Measurements from ENCODE around the gene SLC25A52.
"Not testable (repeated sequence)": the region's sequence is repeated elsewhere in the genome, so short reads cannot be mapped to it uniquely, and the experiment has no call there.

The SLC25A52 gene

GRCh38 chr18:31740180-31740579 is 20.5 kb downstream of the SLC25A52 start:
- no peak for DNase-seq (ENCODE audit: low read depth)

GRCh38 chr18:31739651-31740050 is 21.0 kb downstream of the SLC25A52 start:
- no peak for DNase-seq (ENCODE audit: low read depth)

- DNase-seq (ENCODE audit: low read depth) = no peak
Measured at GRCh38 chr18:31738460-31739407, 21.9 kb downstream of the SLC25A52 start.

GRCh38 chr18:31736630-31737029 is 24.1 kb downstream of the SLC25A52 start:
- DNase-seq (ENCODE audit: low read depth) = no peak

GRCh38 chr18:31731628-31732027 is 29.1 kb downstream of the SLC25A52 start:
- no peak for DNase-seq (ENCODE audit: low read depth)

GRCh38 chr18:31729196-31729595 is 31.5 kb downstream of the SLC25A52 start:
- DNase-seq (ENCODE audit: low read depth) = not testable (repeated sequence)

GRCh38 chr18:31723990-31724711 is 36.5 kb downstream of the SLC25A52 start:
- no peak for DNase-seq (ENCODE audit: low read depth)

GRCh38 chr18:31723639-31723989 is 37.1 kb downstream of the SLC25A52 start:
- DNase-seq (ENCODE audit: low read depth) = no peak

GRCh38 chr18:31722369-31722957 is 38.2 kb downstream of the SLC25A52 start:
- peak; percentile 35 for DNase-seq (ENCODE audit: low read depth)

- no peak for DNase-seq (ENCODE audit: low read depth)
Measured at GRCh38 chr18:31721601-31722000, 39.1 kb downstream of the SLC25A52 start.

- DNase-seq (ENCODE audit: low read depth) = no peak
Measured at GRCh38 chr18:31720867-31721266, 39.8 kb downstream of the SLC25A52 start.

- DNase-seq (ENCODE audit: low read depth) = no peak
Measured at GRCh38 chr18:31719363-31720006, 41.2 kb downstream of the SLC25A52 start.

GRCh38 chr18:31718386-31718785 is 42.3 kb downstream of the SLC25A52 start:
- DNase-seq (ENCODE audit: low read depth) = no peak

- DNase-seq (ENCODE audit: low read depth) = no peak
Measured at GRCh38 chr18:31716362-31716761, 44.3 kb downstream of the SLC25A52 start.

- DNase-seq (ENCODE audit: low read depth) = no peak
Measured at GRCh38 chr18:31711365-31712172, 49.1 kb downstream of the SLC25A52 start.

- no peak for DNase-seq (ENCODE audit: low read depth)
Measured at GRCh38 chr18:31710826-31711225, 49.9 kb downstream of the SLC25A52 start.

Data from activated T-helper 1 cell treated with Interleukin-2 at 50 U/mL for 16 hours (primary cell).